IMR-90 (cell line): ENCODE data around the gene KAT2B. TPM values are rescaled to one million over a fixed set of nuclear protein-coding genes. Genes with fewer than 3 reads are reported as not detected.

Experiments used
- ATAC-seq: fragments of 200-7000 bp; cut with Tn5 transposase; 2 replicates; pipeline ENCODE4 v1.9.1; 2020; ENCODE audit warnings: low read depth, mild to moderate bottlenecking, moderate library complexity
- BruUV-seq: library from RNA; stranded (reverse); fragments of 400-500 nt; replicated peaks from 2 replicates; lab custom pipeline; 2021; lab: Mats Ljungman, UMichigan
- CTCF ChIA-PET: fragments of 300-600 bp; formaldehyde crosslinking; extraction: SDS; loops from one replicate; lab custom pipeline; 2021; ENCODE audit warnings: antibody characterized with exemption; lab: Yijun Ruan, JAX
- POLR2A ChIA-PET: fragments of 300-600 bp; sonication (Branson Sonifier 250); formaldehyde crosslinking; loops from one replicate; lab custom pipeline; 2022; ENCODE audit warnings: antibody characterized with exemption; ENCODE audit not compliant: unreplicated experiment; lab: Charles Lee
- DNase-seq: peaks from one replicate; pipeline ENCODE4 v3.0.0; 2013
- H2AFZ ChIP-seq: replicated peaks from 2 replicates; pipeline ENCODE3; 2013; ENCODE audit warnings: low read length, mild to moderate bottlenecking; ENCODE audit not compliant: poor library complexity
- H2AK5ac ChIP-seq: 2 replicates; pipeline ENCODE4 v1.6.1; 2013; ENCODE audit warnings: low read depth, low read length, inconsistent platforms
- H2AK9ac ChIP-seq: replicated peaks from 2 replicates; pipeline ENCODE3; 2013; ENCODE audit warnings: mild to moderate bottlenecking, low read depth, low read length, moderate library complexity; ENCODE audit not compliant: poor library complexity
- H2BK120ac ChIP-seq: 2 replicates; pipeline ENCODE4 v1.6.1; 2013; ENCODE audit warnings: low read depth, low read length, inconsistent platforms
- H2BK15ac ChIP-seq: 3 replicates; pipeline ENCODE4 v1.6.1; 2013; ENCODE audit warnings: low read depth, low read length, inconsistent platforms
- H2BK20ac ChIP-seq: 2 replicates; pipeline ENCODE4 v1.6.1; 2013; ENCODE audit warnings: low read depth, mild to moderate bottlenecking, inconsistent platforms, low read length, moderate library complexity
- H2BK5ac ChIP-seq: 2 replicates; pipeline ENCODE4 v1.6.1; 2013; ENCODE audit warnings: mild to moderate bottlenecking, low read depth, low read length, inconsistent platforms; ENCODE audit not compliant: poor library complexity, severe bottlenecking
- H3K14ac ChIP-seq: replicated peaks from 2 replicates; pipeline ENCODE4 v1.6.1; 2013; ENCODE audit warnings: low read depth, low read length, inconsistent platforms
- H3K18ac ChIP-seq: 2 replicates; pipeline ENCODE4 v1.6.1; 2013; ENCODE audit warnings: low read depth, low read length, control low read depth
- H3K23ac ChIP-seq: 2 replicates; pipeline ENCODE4 v1.6.1; 2013; ENCODE audit warnings: low read depth, low read length, inconsistent platforms
- H3K27ac ChIP-seq: 2 replicates; pipeline ENCODE4 v1.5.1; 2013; ENCODE audit warnings: mild to moderate bottlenecking, control low read depth, low read length; ENCODE audit not compliant: insufficient read depth
- H3K27me3 ChIP-seq: 2 replicates; pipeline ENCODE4 v1.6.1; 2013; ENCODE audit warnings: low read length; ENCODE audit not compliant: control insufficient read depth, insufficient read depth
- H3K36me3 ChIP-seq: 2 replicates; pipeline ENCODE4 v1.6.1; 2013; ENCODE audit warnings: low read length, mixed read lengths; ENCODE audit not compliant: control insufficient read depth, insufficient read depth
- H3K4ac ChIP-seq: 2 replicates; pipeline ENCODE4 v1.6.1; 2013; ENCODE audit warnings: low read depth, low read length, inconsistent platforms
- H3K4me1 ChIP-seq: 2 replicates; pipeline ENCODE4 v1.6.1; 2013; ENCODE audit warnings: low read length, mixed read lengths; ENCODE audit not compliant: control insufficient read depth, insufficient read depth
- H3K4me2 ChIP-seq: 2 replicates; pipeline ENCODE4 v1.6.1; 2013; ENCODE audit warnings: low read depth, mild to moderate bottlenecking, control low read depth, low read length, moderate library complexity
- H3K4me3 ChIP-seq: 2 replicates; pipeline ENCODE4 v1.5.1; 2013; ENCODE audit warnings: low read depth, mild to moderate bottlenecking, control low read depth, low read length, moderate library complexity; ENCODE audit not compliant: insufficient read depth
- H3K56ac ChIP-seq: 2 replicates; pipeline ENCODE4 v1.6.1; 2013; ENCODE audit warnings: low read length, inconsistent platforms; ENCODE audit not compliant: insufficient read depth; ENCODE audit errors: extremely low read depth
- H3K79me1 ChIP-seq, 2 experiments: 2 replicates each; pipeline ENCODE4 v1.6.1; 2013; ENCODE audit warnings: low read length in 2 of 2, inconsistent platforms in 1 of 2, low read depth in 1 of 2
- H3K9ac ChIP-seq: 2 replicates; pipeline ENCODE4 v1.6.1; 2013; ENCODE audit warnings: low read depth, low read length, control low read depth
- H3K9me1 ChIP-seq: 2 replicates; pipeline ENCODE4 v1.6.1; 2013; ENCODE audit warnings: low read length, inconsistent platforms; ENCODE audit not compliant: insufficient read depth
- H3K9me3 ChIP-seq: 2 replicates; pipeline ENCODE4 v1.6.1; 2013; ENCODE audit warnings: low read length; ENCODE audit not compliant: control insufficient read depth, insufficient read depth
- H4K20me1 ChIP-seq: 2 replicates; pipeline ENCODE4 v1.6.1; 2013; ENCODE audit warnings: low read length, inconsistent platforms; ENCODE audit not compliant: insufficient read depth
- H4K5ac ChIP-seq: 2 replicates; pipeline ENCODE4 v1.6.1; 2013; ENCODE audit warnings: mild to moderate bottlenecking, low read depth, low read length, control low read depth
- H4K8ac ChIP-seq, 2 experiments: 2 replicates each; pipeline ENCODE4 v1.6.1; 2013; ENCODE audit warnings: low read depth in 2 of 2, low read length in 2 of 2, control low read depth in 1 of 2, inconsistent platforms in 1 of 2
- H4K91ac ChIP-seq: 2 replicates; pipeline ENCODE4 v1.6.1; 2013; ENCODE audit warnings: low read depth, low read length, inconsistent platforms; ENCODE audit not compliant: insufficient read depth
- NFE2L2 ChIP-seq: fragments of 150-350 bp; IDR thresholded peaks from 2 replicates; pipeline ENCODE4 v1.6.1; 2016; ENCODE audit warnings: low read depth, mild to moderate bottlenecking, low read length
- RFX5 ChIP-seq: IDR thresholded peaks from 2 replicates; pipeline ENCODE4 v1.8.0; 2012; ENCODE audit warnings: low read depth, mild to moderate bottlenecking, low read length, moderate library complexity
- WGBS, 2 experiments: methylation state at CpG; one replicate each; pipeline versions ENCODE4 v1.1.5 to v1.1.7; 2013; ENCODE audit warnings: missing lambda C conversion rate in 2 of 2; ENCODE audit not compliant: insufficient read length in 1 of 2; ENCODE audit errors: extremely low coverage in 2 of 2; 5-methylcytosine and 5-hydroxymethylcytosine counted together
- dilution Hi-C: fragments of 300-500 bp; cut with HindIII; formaldehyde crosslinking; loops from one replicate; pipeline ENCODE4 v1.14.3; 2018; ENCODE audit warnings: low sequenced_read_pairs; ENCODE audit not compliant: unreplicated experiment
- in situ Hi-C: fragments of 300-500 bp; cut with MboI; formaldehyde crosslinking; loops from 3 replicates; pipeline ENCODE4 v1.14.3; 2019; ENCODE audit warnings: low sequenced_read_pairs, inconsistent platforms, mixed read lengths
- intact Hi-C: fragments of 100-400 bp; cut with micrococcal nuclease; formaldehyde crosslinking; loops from 2 replicates; pipeline ENCODE4 v1.10.0; 2022
- polyA plus RNA-seq, 3 experiments: library from polyadenylated mRNA; depleted of rRNA; stranded (reverse); fragments of >200 nt; gene quantifications; 2 replicates each; pipeline ENCODE4 v1.2.3, GENCODE V29; 2012; ENCODE audit warnings: low replicate concordance in 1 of 3
- total RNA-seq: library from RNA; depleted of rRNA; stranded (reverse); fragments of >200 nt; gene quantifications from 2 replicates; pipeline ENCODE4 v1.2.3, GENCODE V29; 2012

Gene KAT2B
- total and polyA plus RNA-seq, 2 of the 4 experiments (the other 2 are of a cell fraction) = 2.0 to 2.2 TPM

DNA sequence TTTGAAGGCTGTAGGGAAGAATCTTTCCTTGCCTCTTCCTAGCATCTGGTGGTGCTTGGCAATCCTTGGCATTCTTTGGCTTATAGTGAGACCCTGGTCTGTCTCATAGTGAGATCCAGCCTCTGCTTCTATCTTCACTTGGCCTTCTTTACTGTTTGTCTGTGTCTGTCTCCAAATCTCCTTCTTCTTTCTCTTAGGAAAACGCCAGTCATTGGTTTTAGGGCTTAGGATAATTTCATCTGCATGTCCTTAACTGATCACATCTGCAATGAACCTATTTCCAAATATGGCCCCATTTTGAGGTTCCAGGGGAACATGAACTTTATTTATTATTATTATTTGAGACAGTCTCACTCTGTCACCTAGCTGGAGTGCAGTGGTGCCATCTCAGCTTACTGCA lies 25.8 kb downstream of the KAT2B start:
- Histone ChIP-seq H3K23ac (no peak overlapping the region), H3K4me3 (no peak overlapping the region), H2AK9ac (no peak overlapping the region), H3K9me3 (no peaks in the 10 kb centered on the region), H3K4me1 (no peaks in the 10 kb centered on the region; the same call in 1 of the 2 replicates), H3K56ac (no peak overlapping the region), H3K14ac (no peak overlapping the region), H4K20me1 (no peaks in the 10 kb centered on the region), H2AK5ac (no peak overlapping the region), H2AFZ (no peak overlapping the region), H4K8ac (no peak overlapping the region), H3K4me2 (no peak overlapping the region), H2BK15ac (no peak overlapping the region), H2BK20ac (no peak overlapping the region), H3K18ac (no peak overlapping the region), H3K9ac (no peak overlapping the region), H3K27ac (no peak overlapping the region), H3K79me1 (no peaks in the 10 kb centered on the region), H3K36me3 (no peaks in the 10 kb centered on the region), H4K5ac (no peak overlapping the region), H4K91ac (no peak overlapping the region), H3K9me1 (no peaks in the 10 kb centered on the region), H3K27me3 (no peaks in the 10 kb centered on the region), H3K4ac (no peak overlapping the region), H2BK120ac (no peak overlapping the region), H2BK5ac (no peak overlapping the region)
- intact Hi-C loops (no loop called here), dilution Hi-C loops (no loop called here), in situ Hi-C loops (no loop called here)
- DNase-seq (no peak), ATAC-seq (no peak)
- WGBS, 2 experiments = no CpG with 5 or more reads among the region's 1 CpG
- TF ChIP-seq RFX5 (no peak), NFE2L2 (0 out of 2 replicates have a peak, but pooled peaks have one; percentile 14)
- CTCF ChIA-PET = no interaction called here
- POLR2A ChIA-PET = no interaction called here
- BruUV-seq = no TSS peak
